K562 (cell line): ENCODE measurements around the gene WTIP. TPM values are rescaled to one million over a fixed set of nuclear protein-coding genes. Genes with fewer than 3 reads are reported as not detected.

Experiments used
- ATAC-seq: fragments of 200-7000 bp; cut with Tn5 transposase; 3 replicates; pipeline ENCODE4 v1.9.1; 2020; ENCODE audit warnings: moderate library complexity
- BruUV-seq: library from RNA; stranded (reverse); fragments of 400-500 nt; replicated peaks from 2 replicates; lab custom pipeline; 2021; lab: Mats Ljungman, UMichigan
- CTCF ChIA-PET: fragments of 300-600 bp; formaldehyde crosslinking; extraction: SDS; loops from one replicate; lab custom pipeline; 2021; ENCODE audit warnings: low intra/inter-chr PET ratio; lab: Yijun Ruan, JAX
- POLR2A ChIA-PET: fragments of 300-600, 350-650 bp; sonication (Branson Sonifier 250); formaldehyde crosslinking; extraction: SDS; loops from one replicate; lab custom pipeline; 2021; ENCODE audit warnings: antibody characterized with exemption, inconsistent platforms; lab: Yijun Ruan, JAX
- DNase-seq, 4 experiments: peaks; one replicate each; pipeline versions ENCODE4 v3.0.0 to v3.0.0-alpha.2; 2011 to 2018; ENCODE audit warnings: low spot score in 3 of 4, mixed read lengths in 3 of 4; ENCODE audit errors: extremely low read depth in 1 of 4
- FAIRE-seq: peaks from 2 replicates; lab custom pipeline; 2011; peaks lifted over from hg19 to GRCh38; lab: Jason Lieb, UNC
- H2AFZ ChIP-seq: 2 replicates; pipeline ENCODE4 v1.6.0; 2011; ENCODE audit warnings: low read depth, low read length, control low read depth, inconsistent platforms
- H3K27ac ChIP-seq: fragments of 200-600 bp; 3 replicates; pipeline ENCODE4 v1.8.0; 2011; ENCODE audit warnings: low read depth, mild to moderate bottlenecking, control low read depth, inconsistent platforms, low read length, moderate library complexity, mixed read lengths; ENCODE audit errors: extremely low read depth
- H3K27me3 ChIP-seq, 2 experiments: fragments of 300-600 bp in 1 of 2; 2 replicates in 1 of 2; 3 replicates in 1 of 2; pipeline versions ENCODE4 v1.6.0 to v1.8.0; 2011; ENCODE audit warnings: inconsistent platforms in 2 of 2, low read length in 2 of 2, mild to moderate bottlenecking in 1 of 2, mixed read lengths in 1 of 2, moderate library complexity in 1 of 2; ENCODE audit not compliant: control insufficient read depth in 2 of 2, insufficient read depth in 2 of 2
- H3K36me3 ChIP-seq: fragments of 300-600 bp; 3 replicates; pipeline ENCODE4 v1.8.0; 2011; ENCODE audit warnings: mild to moderate bottlenecking, low read length, inconsistent platforms; ENCODE audit not compliant: control insufficient read depth, insufficient read depth
- H3K4me1 ChIP-seq, 2 experiments: fragments of 200-600 bp in 1 of 2; replicated peaks in 1 of 2; 2 replicates in 1 of 2; 3 replicates in 1 of 2; pipeline versions ENCODE4 v1.5.1 to v1.8.0; 2011; ENCODE audit warnings: inconsistent platforms in 2 of 2, low read length in 2 of 2, mild to moderate bottlenecking in 1 of 2, mixed read lengths in 1 of 2, moderate library complexity in 1 of 2; ENCODE audit not compliant: control insufficient read depth in 2 of 2, insufficient read depth in 2 of 2
- H3K4me2 ChIP-seq: 2 replicates; pipeline ENCODE4 v1.6.1; 2011; ENCODE audit warnings: low read length, control low read depth, inconsistent platforms, mixed read lengths; ENCODE audit not compliant: insufficient read depth
- H3K4me3 ChIP-seq: fragments of 200-600 bp; sonication (generic), shearing (Covaris generic); 2 replicates; pipeline ENCODE4 v1.5.1; 2016; ENCODE audit warnings: control low read depth, inconsistent platforms
- H3K79me2 ChIP-seq: fragments of 200-600 bp; 3 replicates; pipeline ENCODE4 v1.8.0; 2011; ENCODE audit warnings: low read length, inconsistent platforms; ENCODE audit not compliant: control insufficient read depth, insufficient read depth
- H3K9ac ChIP-seq, 2 experiments: 2 replicates each; pipeline versions ENCODE4 v1.6.0 to v1.6.1; 2011; ENCODE audit warnings: low read depth in 2 of 2, low read length in 2 of 2, control low read depth in 1 of 2, inconsistent platforms in 1 of 2, mild to moderate bottlenecking in 1 of 2, mixed read lengths in 1 of 2; ENCODE audit not compliant: insufficient read depth in 1 of 2
- H3K9me1 ChIP-seq: one replicate; pipeline ENCODE4 v1.6.0; 2011; ENCODE audit warnings: inconsistent platforms, mild to moderate bottlenecking, low read length, moderate library complexity; ENCODE audit not compliant: control insufficient read depth, insufficient read depth
- H3K9me3 ChIP-seq: replicated peaks from 2 replicates; pipeline ENCODE4 v1.5.1; 2011; ENCODE audit warnings: low read depth, low read length, inconsistent platforms; ENCODE audit not compliant: control insufficient read depth, insufficient read depth
- H4K20me1 ChIP-seq: replicated peaks from 2 replicates; pipeline ENCODE4 v1.6.1; 2011; ENCODE audit warnings: low read length, inconsistent platforms, mixed read lengths; ENCODE audit not compliant: control insufficient read depth, insufficient read depth
- ADNP ChIP-seq: fragments of 200-800 bp; sonication (Bioruptor generic); IDR thresholded peaks from 2 replicates; pipeline ENCODE4 v1.6.1; 2016; ENCODE audit warnings: missing genetic modification characterization, missing compliant biosample characterization
- CEBPB ChIP-seq: fragments of 450-650 bp; IDR thresholded peaks from 2 replicates; pipeline ENCODE4 v1.6.1; 2016; ENCODE audit warnings: missing genetic modification characterization, missing compliant biosample characterization
- SMAD4 ChIP-seq: fragments of 250-450 bp; sonication (Bioruptor Pico); conservative IDR thresholded peaks from 2 replicates; pipeline ENCODE4 v1.8.0; 2021; ENCODE audit warnings: inconsistent platforms, mild to moderate bottlenecking, moderate library complexity
- TCF7 ChIP-seq: sonication (generic); IDR thresholded peaks from 2 replicates; pipeline ENCODE4 v1.6.1; 2016; ENCODE audit warnings: antibody characterized with exemption, borderline replicate concordance
- ZNF121 ChIP-seq: sonication (generic); formaldehyde crosslinking; conservative IDR thresholded peaks from 2 replicates; pipeline ENCODE4 v1.8.0; 2022; ENCODE audit warnings: missing genetic modification reagents
- ZNF324 ChIP-seq: fragments of 250-450 bp; sonication (Bioruptor Pico); IDR thresholded peaks from 2 replicates; pipeline ENCODE4 v1.4.0; 2020; ENCODE audit warnings: mild to moderate bottlenecking
- WGBS: fragments of 100-300 bp; shearing (Covaris generic); methylation state at CpG from one replicate; pipeline ENCODE4 v1.1.6; 2016; ENCODE audit warnings: low coverage, mixed read lengths; ENCODE audit not compliant: insufficient coverage; ENCODE audit errors: missing lambda C conversion rate; 5-methylcytosine and 5-hydroxymethylcytosine counted together
- in situ Hi-C: fragments of 300-500 bp; cut with MboI; formaldehyde crosslinking; loops from 4 replicates; pipeline ENCODE4 v1.15.0; 2018; ENCODE audit warnings: inconsistent platforms, mixed read lengths
- intact Hi-C: fragments of 100-400 bp; cut with micrococcal nuclease; formaldehyde crosslinking; loops from 2 replicates; pipeline ENCODE4 v1.14.2; 2022
- polyA plus RNA-seq, 8 experiments: library from polyadenylated mRNA; depleted of rRNA in 4 of 8; stranded (reverse) in 5 of 8; unstranded in 3 of 8; fragments of >200 nt; fragmentation: Nextera tagmentation in 2 of 8; fragmentation: Illumina TruSeq in 1 of 8; extraction: Ambion mirVana in 2 of 8; extraction: Trizol in 1 of 8; gene quantifications; 2 replicates each; pipeline versions ENCODE4 v1.2.1 to v1.2.3, GENCODE V29; 2011 to 2014; ENCODE audit warnings: inconsistent platforms in 1 of 8, missing spikeins in 1 of 8
- total RNA-seq, 7 experiments: library from RNA; depleted of rRNA in 6 of 7; stranded (reverse); fragments of >200 nt in 6 of 7; fragmentation: Illumina TruSeq in 2 of 7; extraction: Trizol in 2 of 7; gene quantifications; 2 replicates each; pipeline versions ENCODE4 v1.2.1 to v1.2.3, GENCODE V29; 2011 to 2021; ENCODE audit warnings: low replicate concordance in 1 of 7
- TF ChIP-seq, protein P1 (sequence below): fragments of 450-650 bp; formaldehyde crosslinking; IDR thresholded peaks from 2 replicates; pipeline ENCODE4 v1.4.0; 2022; ENCODE audit warnings: missing genetic modification characterization

The WTIP gene
- total and polyA plus RNA-seq, 9 of the 15 experiments (the other 6 are each of a cell fraction or from before 2014, with no cell fraction given) = under 0.01 to 0.54 (median 0.27) TPM; not detected in 1

DNA sequence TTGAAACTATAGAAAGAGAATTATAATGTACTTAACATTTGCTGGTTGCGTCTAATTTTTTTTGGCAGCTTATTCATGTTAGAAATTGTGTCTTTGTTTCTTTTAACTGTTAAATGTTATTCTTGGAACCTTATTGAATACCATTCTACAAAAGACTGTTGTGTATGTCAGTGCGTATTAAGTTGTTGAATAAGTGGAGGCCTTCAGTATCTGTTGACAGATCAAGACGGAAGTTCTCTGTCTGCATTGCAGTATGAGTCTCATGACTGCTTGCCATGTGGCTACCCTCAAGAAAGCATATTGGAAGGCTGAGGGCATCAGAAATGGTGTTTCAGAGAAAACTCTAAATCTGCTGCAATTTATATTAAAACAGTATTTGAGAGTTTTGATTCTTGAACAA is 44.8 kb upstream of the WTIP start:
- no peak for ATAC-seq
- no peaks in the 10 kb centered on the region; a peak in 1 of 5 replicates for H3K4me1 ChIP-seq
- TF ChIP-seq TCF7 = no peak
- TF ChIP-seq, all 486 proteins: peak for 0
- Histone ChIP-seq H3K27ac (no peak overlapping the region), H3K9ac (no peak overlapping the region), H3K79me2 (peaks cover 78% of the 10 kb centered on the region), H2AFZ (no peak overlapping the region), H3K9me1 (no peaks in the 10 kb centered on the region), H4K20me1 (peaks cover 2% of the 10 kb centered on the region; the same call in 1 of the 2 replicates), H3K36me3 (peaks cover 96% of the 10 kb centered on the region), H3K4me3 (no peak overlapping the region), H3K27me3 (no peaks in the 10 kb centered on the region), H3K4me2 (no peak overlapping the region), H3K9me3 (no peaks in the 10 kb centered on the region)
- FAIRE-seq (no peak), DNase-seq (no peak)
- intact Hi-C loops = no loop called here
- BruUV-seq = no TSS peak
- ChIA-PET POLR2A (interaction anchor here (1.2 kb wide), 1 partner anchor 12 kb away, joined by 4 read pairs; no protein-coding TSS in a partner anchor), CTCF (no interaction called here)
- in situ Hi-C loops = no loop called here
- 96% methylated on average over 3 of the region's 3 CpGs for WGBS

DNA sequence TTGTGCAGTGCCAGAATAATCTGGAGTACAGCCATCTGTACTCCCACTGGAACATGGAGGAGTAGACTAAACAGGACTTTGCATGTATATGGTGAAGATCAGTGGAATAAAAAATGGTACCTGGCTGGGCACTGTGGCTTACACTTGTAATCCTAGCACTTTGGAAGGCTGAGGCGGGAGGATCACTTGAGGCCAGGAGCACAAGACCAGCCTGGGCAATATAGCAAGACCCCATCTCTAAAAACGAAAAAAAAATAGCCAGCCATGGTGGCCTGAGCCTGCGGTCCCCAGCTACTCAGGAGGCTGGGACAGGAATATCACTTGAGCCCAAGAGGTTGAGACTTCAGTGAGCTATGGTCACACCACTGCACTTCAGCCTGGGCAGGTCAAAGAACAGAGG is 33.4 kb upstream of the WTIP start:
- TF ChIP-seq, protein P1, sequence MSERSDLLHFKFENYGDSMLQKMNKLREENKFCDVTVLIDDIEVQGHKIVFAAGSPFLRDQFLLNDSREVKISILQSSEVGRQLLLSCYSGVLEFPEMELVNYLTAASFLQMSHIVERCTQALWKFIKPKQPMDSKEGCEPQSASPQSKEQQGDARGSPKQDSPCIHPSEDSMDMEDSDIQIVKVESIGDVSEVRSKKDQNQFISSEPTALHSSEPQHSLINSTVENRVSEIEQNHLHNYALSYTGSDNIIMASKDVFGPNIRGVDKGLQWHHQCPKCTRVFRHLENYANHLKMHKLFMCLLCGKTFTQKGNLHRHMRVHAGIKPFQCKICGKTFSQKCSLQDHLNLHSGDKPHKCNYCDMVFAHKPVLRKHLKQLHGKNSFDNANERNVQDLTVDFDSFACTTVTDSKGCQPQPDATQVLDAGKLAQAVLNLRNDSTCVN (CRISPR knock-in tag) = no peak
- TF ChIP-seq ZNF121 (CRISPR knock-in tag) (peak; percentile 41; the same call in 1 of the 2 replicates), CEBPB (tag) (no peak), SMAD4 (no peak), ZNF324 (CRISPR knock-in tag) (no peak), ADNP (tag) (no peak)
- ChIA-PET CTCF (no interaction called here), POLR2A (interaction anchor here (1.0 to 1.3 kb wide), 3 partner anchors 11 to 18 kb away, joined by 3 to 5 read pairs (median 4); no protein-coding TSS in a partner anchor)
- FAIRE-seq = no peak
- no peaks in the 10 kb centered on the region for H3K9me1 ChIP-seq
- BruUV-seq = no TSS peak
- peaks cover 32% of the 10 kb centered on the region; the same call in 2 of the 3 replicates for H3K79me2 ChIP-seq
- DNase-seq = no peak
- H3K4me1 ChIP-seq = no peaks in the 10 kb centered on the region
- H3K36me3 ChIP-seq = peaks cover 94% of the 10 kb centered on the region
- no peaks in the 10 kb centered on the region for H3K27me3 ChIP-seq
- H3K9me3 ChIP-seq = no peaks in the 10 kb centered on the region
- peak; percentile 33; the same call in 2 of the 3 replicates for ATAC-seq
- WGBS = 94% methylated on average over 2 of the region's 3 CpGs
- in situ Hi-C loops (no loop called here), intact Hi-C loops (no loop called here)
- H3K4me3 ChIP-seq = no peak overlapping the region
- no peak overlapping the region for H3K27ac ChIP-seq
- peaks cover 8% of the 10 kb centered on the region for H4K20me1 ChIP-seq
- H3K9ac ChIP-seq = no peak overlapping the region
- H3K4me2 ChIP-seq = no peak overlapping the region
- no peak overlapping the region for H2AFZ ChIP-seq
